Right lobe of liver (tissue), 4 donors: ENCODE measurements around the gene KDM4D.

Experiments
- CTCF ChIP-seq, 4 donors: fragments of 200-600 bp in 3 of 4; fragments of 450-650 bp in 1 of 4; IDR thresholded peaks; one replicate each; pipeline versions ENCODE4 v1.5.1 to v1.8.0; 2016 to 2022; ENCODE audit warnings: antibody characterized with exemption in 4 of 4, mild to moderate bottlenecking in 2 of 4
- POLR2A ChIP-seq: fragments of 450-650 bp; IDR thresholded peaks from one replicate; pipeline ENCODE4 v1.6.1; 2017; ENCODE audit warnings: antibody characterized with exemption, mild to moderate bottlenecking
- donor health status: DM: no; HTN: no; CAD: no.
- donor health status: DM: no; HTN: no; CAD: no.
- donor health status: DM: no; HTN: yes; CAD: no.

- TF ChIP-seq CTCF (IDR thresholded peaks at IDR 0.05): peak; percentile 47 to 62 (median 58)
- TF ChIP-seq POLR2A: no peak
Observed at GRCh38 chr11:94968334-94968958, 5.1 kb upstream of the KDM4D start.
